K562 (cell line): ENCODE data around the gene ARIH1. TPM values are rescaled to one million over a fixed set of nuclear protein-coding genes. Genes with fewer than 3 reads are reported as not detected.

Experiments
- BRCA1 ChIP-seq, 2 experiments: fragments of 450-650 bp in 1 of 2; sonication (generic) in 1 of 2; formaldehyde crosslinking in 1 of 2; IDR thresholded peaks; 2 replicates each; pipeline versions ENCODE4 v1.5.0 to v1.6.1; 2017 to 2020; ENCODE audit warnings: mild to moderate bottlenecking in 1 of 2, missing genetic modification reagents in 1 of 2
- CEBPG ChIP-seq, 3 experiments: fragments of 200-800 bp in 1 of 3; sonication (Bioruptor generic) in 1 of 3; sonication (generic) in 1 of 3; formaldehyde crosslinking in 1 of 3; IDR thresholded peaks in 2 of 3; conservative IDR thresholded peaks in 1 of 3; 2 replicates each; pipeline versions ENCODE4 v1.6.1 to v1.8.0; 2016 to 2022; ENCODE audit warnings: missing compliant biosample characterization in 2 of 3, missing genetic modification characterization in 2 of 3, mild to moderate bottlenecking in 1 of 3, missing genetic modification reagents in 1 of 3
- CXXC5 ChIP-seq: fragments of 250-450 bp; sonication (Bioruptor Pico); IDR thresholded peaks from 2 replicates; pipeline ENCODE4 v1.8.0; 2022; ENCODE audit warnings: inconsistent platforms, mild to moderate bottlenecking, moderate library complexity
- IRF9 ChIP-seq: fragments of 450-650 bp; IDR thresholded peaks from 2 replicates; pipeline ENCODE4 v1.6.1; 2016; ENCODE audit warnings: missing biosample characterization, missing genetic modification characterization
- KLF6 ChIP-seq: fragments of 250-450 bp; sonication (Bioruptor Pico); IDR thresholded peaks from 2 replicates; pipeline ENCODE4 v1.4.0; 2020; ENCODE audit warnings: mild to moderate bottlenecking, moderate library complexity, borderline replicate concordance
- LARP7 ChIP-seq: fragments of 450-650 bp; IDR thresholded peaks from 2 replicates; pipeline ENCODE4 v1.6.1; 2016
- MCM5 ChIP-seq: fragments of 450-650 bp; IDR thresholded peaks from 2 replicates; pipeline ENCODE4 v1.6.1; 2016; ENCODE audit warnings: low read depth
- MECOM ChIP-seq: fragments of 250-450 bp; sonication (Bioruptor Pico); IDR thresholded peaks from 2 replicates; pipeline ENCODE4 v1.8.0; 2022; ENCODE audit warnings: inconsistent platforms
- PRPF4 ChIP-seq: fragments of 200-400 bp; formaldehyde crosslinking; IDR thresholded peaks from one replicate; pipeline ENCODE4 v1.6.1; 2017; ENCODE audit warnings: low read length, low read depth, mild to moderate bottlenecking; ENCODE audit not compliant: insufficient read depth, poor library complexity, severe bottlenecking
- RBM25 ChIP-seq: fragments of 200-400 bp; formaldehyde crosslinking; IDR thresholded peaks from 2 replicates; pipeline ENCODE4 v1.6.1; 2018; ENCODE audit warnings: low read length, low read depth, moderate library complexity; ENCODE audit not compliant: severe bottlenecking
- RFX5 ChIP-seq: IDR thresholded peaks from 2 replicates; pipeline ENCODE4 v1.6.1; 2011; ENCODE audit warnings: low read depth, mild to moderate bottlenecking, improper control_type of control experiment, low read length
- TRIM24 ChIP-seq, 2 experiments: fragments of 450-650 bp; IDR thresholded peaks; 2 replicates each; pipeline ENCODE4 v1.6.1; 2016
- XRCC4 ChIP-seq: IDR thresholded peaks from one replicate; pipeline ENCODE4 v1.6.1; 2011; ENCODE audit not compliant: insufficient read depth, insufficient read length; ENCODE audit errors: extremely low read depth
- ZBTB34 ChIP-seq: fragments of 250-450 bp; sonication (Bioruptor Pico); IDR thresholded peaks from 2 replicates; pipeline ENCODE4 v1.8.0; 2021; ENCODE audit warnings: mild to moderate bottlenecking, moderate library complexity
- ZBTB7A ChIP-seq: IDR thresholded peaks from 2 replicates; pipeline ENCODE4 v1.6.1; 2011; ENCODE audit warnings: low read depth, mild to moderate bottlenecking, low read length, moderate library complexity, borderline replicate concordance; ENCODE audit not compliant: control insufficient read depth
- ZNF133 ChIP-seq: fragments of 250-450 bp; sonication (Bioruptor Pico); IDR thresholded peaks from 2 replicates; pipeline ENCODE4 v1.4.0; 2020; ENCODE audit warnings: mild to moderate bottlenecking
- ZNF263 ChIP-seq: sonication (generic); formaldehyde crosslinking; IDR thresholded peaks from 2 replicates; pipeline ENCODE4 v1.8.0; 2022; ENCODE audit warnings: mild to moderate bottlenecking, missing genetic modification reagents, borderline replicate concordance
- ZNF41 ChIP-seq: fragments of 250-450 bp; sonication (Bioruptor Pico); conservative IDR thresholded peaks from 2 replicates; pipeline ENCODE4 v1.4.0; 2020; ENCODE audit warnings: mild to moderate bottlenecking
- ZNF436 ChIP-seq: fragments of 250-450, 450-650 bp; sonication (Bioruptor Pico); formaldehyde crosslinking; IDR thresholded peaks from 2 replicates; pipeline ENCODE4 v1.7.0; 2020; ENCODE audit warnings: mild to moderate bottlenecking
- polyA plus RNA-seq, 8 experiments: library from polyadenylated mRNA; depleted of rRNA in 4 of 8; stranded (reverse) in 5 of 8; unstranded in 3 of 8; fragments of >200 nt; fragmentation: Nextera tagmentation in 2 of 8; fragmentation: Illumina TruSeq in 1 of 8; extraction: Ambion mirVana in 2 of 8; extraction: Trizol in 1 of 8; gene quantifications; 2 replicates each; pipeline versions ENCODE4 v1.2.1 to v1.2.3, GENCODE V29; 2011 to 2014; ENCODE audit warnings: inconsistent platforms in 1 of 8, missing spikeins in 1 of 8
- total RNA-seq, 7 experiments: library from RNA; depleted of rRNA in 6 of 7; stranded (reverse); fragments of >200 nt in 6 of 7; fragmentation: Illumina TruSeq in 2 of 7; extraction: Trizol in 2 of 7; gene quantifications; 2 replicates each; pipeline versions ENCODE4 v1.2.1 to v1.2.3, GENCODE V29; 2011 to 2021; ENCODE audit warnings: low replicate concordance in 1 of 7
- TF ChIP-seq, protein P1 (sequence below): sonication (generic); formaldehyde crosslinking; IDR thresholded peaks from 2 replicates; pipeline ENCODE4 v1.8.1; 2023; ENCODE audit warnings: mild to moderate bottlenecking, missing genetic modification reagents
- TF ChIP-seq, protein P2 (sequence below): sonication (generic); formaldehyde crosslinking; IDR thresholded peaks from 2 replicates; pipeline ENCODE4 v1.8.1; 2023; ENCODE audit warnings: missing genetic modification reagents, mild to moderate bottlenecking, borderline replicate concordance

The ARIH1 gene
- total and polyA plus RNA-seq, 9 of the 15 experiments (the other 6 are each of a cell fraction or from before 2014, with no cell fraction given): 17.7 to 125 (median 31.4) TPM

GRCh38 chr15:72474466-72474911, 359 bp downstream of the ARIH1 start (continued):
- TF ChIP-seq MECOM (CRISPR knock-in tag) (no peak), RFX5 (no peak), BRCA1 (IDR thresholded peaks at IDR 0.05) (no peak), BRCA1 (CRISPR knock-in tag; IDR thresholded peaks at IDR 0.05) (0 out of 2 replicates have a peak, but pooled peaks have one; percentile 68), ZNF263 (CRISPR knock-in tag) (peak; percentile 68), IRF9 (tag) (no peak), CEBPG (CRISPR knock-in tag; IDR thresholded peaks at IDR 0.05) (no peak), CEBPG (tag; conservative IDR thresholded peaks at IDR 0.05 in 1 of 2, IDR thresholded peaks at IDR 0.05 in 1 of 2) (no peak), RBM25 (no peak), PRPF4 (peak; percentile 21), ZNF436 (CRISPR knock-in tag) (no peak), ZBTB34 (no peak), KLF6 (CRISPR knock-in tag) (no peak), MCM5 (no peak), XRCC4 (no peak), ZNF133 (CRISPR knock-in tag) (no peak), LARP7 (no peak), ZNF41 (CRISPR knock-in tag) (no peak), ZBTB7A (no peak), CXXC5 (CRISPR knock-in tag) (no peak), TRIM24 (IDR thresholded peaks at IDR 0.05) (no peak)
- TF ChIP-seq, protein P1, sequence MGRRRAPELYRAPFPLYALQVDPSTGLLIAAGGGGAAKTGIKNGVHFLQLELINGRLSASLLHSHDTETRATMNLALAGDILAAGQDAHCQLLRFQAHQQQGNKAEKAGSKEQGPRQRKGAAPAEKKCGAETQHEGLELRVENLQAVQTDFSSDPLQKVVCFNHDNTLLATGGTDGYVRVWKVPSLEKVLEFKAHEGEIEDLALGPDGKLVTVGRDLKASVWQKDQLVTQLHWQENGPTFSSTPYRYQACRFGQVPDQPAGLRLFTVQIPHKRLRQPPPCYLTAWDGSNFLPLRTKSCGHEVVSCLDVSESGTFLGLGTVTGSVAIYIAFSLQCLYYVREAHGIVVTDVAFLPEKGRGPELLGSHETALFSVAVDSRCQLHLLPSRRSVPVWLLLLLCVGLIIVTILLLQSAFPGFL (CRISPR knock-in tag): no peak
- TF ChIP-seq, protein P2, sequence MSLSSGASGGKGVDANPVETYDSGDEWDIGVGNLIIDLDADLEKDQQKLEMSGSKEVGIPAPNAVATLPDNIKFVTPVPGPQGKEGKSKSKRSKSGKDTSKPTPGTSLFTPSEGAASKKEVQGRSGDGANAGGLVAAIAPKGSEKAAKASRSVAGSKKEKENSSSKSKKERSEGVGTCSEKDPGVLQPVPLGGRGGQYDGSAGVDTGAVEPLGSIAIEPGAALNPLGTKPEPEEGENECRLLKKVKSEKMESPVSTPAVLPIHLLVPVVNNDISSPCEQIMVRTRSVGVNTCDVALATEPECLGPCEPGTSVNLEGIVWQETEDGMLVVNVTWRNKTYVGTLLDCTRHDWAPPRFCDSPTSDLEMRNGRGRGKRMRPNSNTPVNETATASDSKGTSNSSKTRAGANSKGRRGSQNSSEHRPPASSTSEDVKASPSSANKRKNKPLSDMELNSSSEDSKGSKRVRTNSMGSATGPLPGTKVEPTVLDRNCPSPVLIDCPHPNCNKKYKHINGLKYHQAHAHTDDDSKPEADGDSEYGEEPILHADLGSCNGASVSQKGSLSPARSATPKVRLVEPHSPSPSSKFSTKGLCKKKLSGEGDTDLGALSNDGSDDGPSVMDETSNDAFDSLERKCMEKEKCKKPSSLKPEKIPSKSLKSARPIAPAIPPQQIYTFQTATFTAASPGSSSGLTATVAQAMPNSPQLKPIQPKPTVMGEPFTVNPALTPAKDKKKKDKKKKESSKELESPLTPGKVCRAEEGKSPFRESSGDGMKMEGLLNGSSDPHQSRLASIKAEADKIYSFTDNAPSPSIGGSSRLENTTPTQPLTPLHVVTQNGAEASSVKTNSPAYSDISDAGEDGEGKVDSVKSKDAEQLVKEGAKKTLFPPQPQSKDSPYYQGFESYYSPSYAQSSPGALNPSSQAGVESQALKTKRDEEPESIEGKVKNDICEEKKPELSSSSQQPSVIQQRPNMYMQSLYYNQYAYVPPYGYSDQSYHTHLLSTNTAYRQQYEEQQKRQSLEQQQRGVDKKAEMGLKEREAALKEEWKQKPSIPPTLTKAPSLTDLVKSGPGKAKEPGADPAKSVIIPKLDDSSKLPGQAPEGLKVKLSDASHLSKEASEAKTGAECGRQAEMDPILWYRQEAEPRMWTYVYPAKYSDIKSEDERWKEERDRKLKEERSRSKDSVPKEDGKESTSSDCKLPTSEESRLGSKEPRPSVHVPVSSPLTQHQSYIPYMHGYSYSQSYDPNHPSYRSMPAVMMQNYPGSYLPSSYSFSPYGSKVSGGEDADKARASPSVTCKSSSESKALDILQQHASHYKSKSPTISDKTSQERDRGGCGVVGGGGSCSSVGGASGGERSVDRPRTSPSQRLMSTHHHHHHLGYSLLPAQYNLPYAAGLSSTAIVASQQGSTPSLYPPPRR (CRISPR knock-in tag): no peak
